Neuronal stem cell (in vitro differentiated cells): ENCODE results near the gene MT1H.
"Not testable (repeated sequence)": the region's sequence is repeated elsewhere in the genome, so short reads cannot be mapped to it uniquely, and the experiment has no call there.

Source experiments
- DNase-seq: peaks from one replicate; pipeline ENCODE4 v3.0.0-alpha.2; 2013; ENCODE audit warnings: low spot score
- H2AFZ ChIP-seq: one replicate; pipeline ENCODE4 v1.6.1; 2013; ENCODE audit warnings: mild to moderate bottlenecking, low read length, inconsistent platforms
- H2AK5ac ChIP-seq: 2 replicates; pipeline ENCODE4 v1.6.1; 2013; ENCODE audit warnings: low read depth, mild to moderate bottlenecking, inconsistent platforms, low read length, moderate library complexity, mixed read lengths
- H2BK120ac ChIP-seq: 2 replicates; pipeline ENCODE4 v1.6.1; 2013; ENCODE audit warnings: low read depth, mild to moderate bottlenecking, inconsistent platforms, low read length, moderate library complexity, mixed read lengths
- H2BK12ac ChIP-seq: one replicate; pipeline ENCODE4 v1.6.1; 2013; ENCODE audit warnings: low read length, inconsistent platforms
- H2BK15ac ChIP-seq: 2 replicates; pipeline ENCODE4 v1.6.1; 2013; ENCODE audit warnings: mild to moderate bottlenecking, low read length, inconsistent platforms, mixed read lengths
- H2BK5ac ChIP-seq: one replicate; pipeline ENCODE4 v1.6.1; 2013; ENCODE audit warnings: inconsistent platforms, mild to moderate bottlenecking, low read length, moderate library complexity
- H3K14ac ChIP-seq: one replicate; pipeline ENCODE4 v1.6.1; 2013; ENCODE audit warnings: low read length, inconsistent platforms
- H3K18ac ChIP-seq: 2 replicates; pipeline ENCODE4 v1.6.1; 2013; ENCODE audit warnings: low read length, inconsistent platforms
- H3K23ac ChIP-seq: 2 replicates; pipeline ENCODE4 v1.6.1; 2013; ENCODE audit warnings: low read depth, mild to moderate bottlenecking, mixed read lengths, low read length, inconsistent platforms; ENCODE audit not compliant: poor library complexity
- H3K27ac ChIP-seq: replicated peaks from 3 replicates; pipeline ENCODE4 v1.5.1; 2013; ENCODE audit warnings: low read length, inconsistent platforms
- H3K27me3 ChIP-seq, 3 experiments: 2 replicates each; pipeline ENCODE4 v1.6.1; 2013; ENCODE audit warnings: low read length in 3 of 3, mild to moderate bottlenecking in 2 of 3, inconsistent platforms in 1 of 3, low read depth in 1 of 3, mixed read lengths in 1 of 3, moderate library complexity in 1 of 3; ENCODE audit not compliant: control insufficient read depth in 3 of 3, insufficient read depth in 3 of 3
- H3K36me3 ChIP-seq, 2 donors: replicated peaks in 1 of 2; 2 replicates each; pipeline ENCODE4 v1.6.1; 2013; ENCODE audit warnings: low read length in 2 of 2; ENCODE audit not compliant: control insufficient read depth in 2 of 2, insufficient read depth in 2 of 2
- H3K4ac ChIP-seq: 2 replicates; pipeline ENCODE4 v1.6.1; 2013; ENCODE audit warnings: inconsistent platforms, mild to moderate bottlenecking, low read length, moderate library complexity
- H3K4me1 ChIP-seq, 2 donors: 1 replicate in 1 of 2; 2 replicates in 1 of 2; pipeline ENCODE4 v1.6.1; 2013; ENCODE audit warnings: low read length in 2 of 2, low read depth in 1 of 2; ENCODE audit not compliant: control insufficient read depth in 2 of 2, insufficient read depth in 1 of 2
- H3K4me2 ChIP-seq: one replicate; pipeline ENCODE4 v1.6.1; 2013; ENCODE audit warnings: mild to moderate bottlenecking, low read length, inconsistent platforms; ENCODE audit not compliant: insufficient read depth, poor library complexity, severe bottlenecking
- H3K4me3 ChIP-seq, 2 donors: 2 replicates each; pipeline ENCODE4 v1.5.1; 2013; ENCODE audit warnings: low read length in 2 of 2, mild to moderate bottlenecking in 2 of 2, inconsistent platforms in 1 of 2, moderate library complexity in 1 of 2
- H3K79me1 ChIP-seq: one replicate; pipeline ENCODE4 v1.6.1; 2013; ENCODE audit warnings: low read depth, mild to moderate bottlenecking, inconsistent platforms, low read length, moderate library complexity
- H3K9ac ChIP-seq: one replicate; pipeline ENCODE4 v1.6.1; 2013; ENCODE audit warnings: mild to moderate bottlenecking, low read depth, low read length, inconsistent platforms; ENCODE audit not compliant: poor library complexity
- H3K9me3 ChIP-seq, 2 donors: replicated peaks in 1 of 2; 2 replicates each; pipeline versions ENCODE3 to v1.6.1; 2013; ENCODE audit warnings: low read length in 2 of 2, mild to moderate bottlenecking in 2 of 2, inconsistent platforms in 1 of 2, low read depth in 1 of 2, mixed read lengths in 1 of 2, moderate library complexity in 1 of 2; ENCODE audit not compliant: control insufficient read depth in 2 of 2, insufficient read depth in 1 of 2
- H4K8ac ChIP-seq: one replicate; pipeline ENCODE4 v1.6.1; 2013; ENCODE audit warnings: low read depth, mild to moderate bottlenecking, inconsistent platforms, low read length, moderate library complexity
- H4K91ac ChIP-seq: one replicate; pipeline ENCODE4 v1.6.1; 2013; ENCODE audit warnings: low read length, low read depth, mild to moderate bottlenecking, inconsistent platforms; ENCODE audit not compliant: poor library complexity
- WGBS, 2 donors: extraction: QIAGEN DNeasy Blood & Tissue Kit; methylation state at CpG; one replicate each; pipeline ENCODE4 v1.1.7; 2013; ENCODE audit warnings: missing lambda C conversion rate in 2 of 2, mixed read lengths in 1 of 2; ENCODE audit not compliant: insufficient read length in 2 of 2, insufficient replicate concordance in 1 of 2; ENCODE audit errors: extremely low coverage in 2 of 2; 5-methylcytosine and 5-hydroxymethylcytosine counted together

MT1H gene

GRCh38 chr16:56717532-56717931, 47.9 kb downstream of the MT1H start:
- H2BK15ac ChIP-seq, H3K9me3 ChIP-seq, H3K18ac ChIP-seq, H2AK5ac ChIP-seq, H3K4me1 ChIP-seq, H3K27me3 ChIP-seq, H2BK5ac ChIP-seq, H3K14ac ChIP-seq, H3K4ac ChIP-seq, H3K4me2 ChIP-seq, H2BK120ac ChIP-seq, H2AFZ ChIP-seq, H3K9ac ChIP-seq, H4K91ac ChIP-seq, DNase-seq, H3K4me3 ChIP-seq, H2BK12ac ChIP-seq, H4K8ac ChIP-seq, H3K27ac ChIP-seq, H3K36me3 ChIP-seq, H3K79me1 ChIP-seq, H3K23ac ChIP-seq: not testable (repeated sequence)
- no CpG with 5 or more reads among the region's 2 CpGs for WGBS, 2 donors
